GM12878 (cell line): ENCODE results near the gene MMP20. TPM values are rescaled to one million over a fixed set of nuclear protein-coding genes. Genes with fewer than 3 reads are reported as not detected.

Experiments
- ATAC-seq: fragments of 200-7000 bp; cut with Tn5 transposase; 3 replicates; pipeline ENCODE4 v1.9.1; 2020; ENCODE audit warnings: mild to moderate bottlenecking, moderate library complexity
- BruUV-seq: library from RNA; stranded (reverse); fragments of 400-500 nt; replicated peaks from 2 replicates; lab custom pipeline; 2021; lab: Mats Ljungman, UMichigan
- CTCF ChIA-PET: fragments of 300-600 bp; sonication (Branson Sonifier 250); formaldehyde crosslinking; extraction: SDS; loops from one replicate; lab custom pipeline; 2021; ENCODE audit warnings: inconsistent platforms; lab: Yijun Ruan, JAX
- POLR2A ChIA-PET: fragments of 350-600 bp; formaldehyde crosslinking; extraction: SDS; loops from one replicate; lab custom pipeline; 2021; ENCODE audit warnings: inconsistent platforms; lab: Charles Lee
- RAD21 ChIA-PET: fragments of 300-600 bp; sonication (Branson Sonifier 250); formaldehyde crosslinking; loops from one replicate; lab custom pipeline; 2023; ENCODE audit warnings: antibody characterized with exemption; ENCODE audit not compliant: unreplicated experiment; lab: Charles Lee
- SMC1A ChIA-PET: fragments of 300-600 bp; sonication (Branson Sonifier 250); formaldehyde crosslinking; loops from one replicate; lab custom pipeline; 2023; ENCODE audit not compliant: unreplicated experiment, uncharacterized antibody; lab: Charles Lee
- DNase-seq: peaks from one replicate; pipeline ENCODE4 v3.0.0-alpha.2; 2011; ENCODE audit warnings: low read depth, low spot score
- FAIRE-seq: peaks from 3 replicates; lab custom pipeline; 2011; peaks lifted over from hg19 to GRCh38; lab: Jason Lieb, UNC
- H2AFZ ChIP-seq: 2 replicates; pipeline ENCODE4 v1.6.0; 2011; ENCODE audit warnings: low read depth, low read length, control low read depth; ENCODE audit not compliant: control insufficient read depth
- H3K27ac ChIP-seq: 2 replicates; pipeline ENCODE4 v1.5.1; 2011; ENCODE audit warnings: control low read depth; ENCODE audit not compliant: control insufficient read depth, insufficient read depth
- H3K27me3 ChIP-seq, 2 experiments: replicated peaks in 1 of 2; 2 replicates each; pipeline versions ENCODE4 v1.6.0 to v1.6.1; 2011; ENCODE audit warnings: low read length in 1 of 2; ENCODE audit not compliant: control insufficient read depth in 2 of 2, insufficient read depth in 2 of 2
- H3K36me3 ChIP-seq, 2 experiments: 2 replicates each; pipeline ENCODE4 v1.5.1; 2011; ENCODE audit warnings: low read length in 1 of 2; ENCODE audit not compliant: control insufficient read depth in 2 of 2, insufficient read depth in 2 of 2
- H3K4me1 ChIP-seq: 2 replicates; pipeline ENCODE4 v1.6.1; 2011; ENCODE audit warnings: mild to moderate bottlenecking, low read length, moderate library complexity, mixed read lengths; ENCODE audit not compliant: control insufficient read depth, insufficient read depth
- H3K4me2 ChIP-seq: 2 replicates; pipeline ENCODE4 v1.6.0; 2011; ENCODE audit warnings: control low read depth; ENCODE audit not compliant: control insufficient read depth, insufficient read depth
- H3K4me3 ChIP-seq: fragments of 200-600 bp; sonication (generic); 2 replicates; pipeline ENCODE4 v1.5.1; 2016
- H3K79me2 ChIP-seq: 2 replicates; pipeline ENCODE4 v1.6.0; 2011; ENCODE audit warnings: low read length; ENCODE audit not compliant: control insufficient read depth, insufficient read depth
- H3K9ac ChIP-seq: 2 replicates; pipeline ENCODE4 v1.8.0; 2011; ENCODE audit warnings: low read length, control low read depth, mixed read lengths; ENCODE audit not compliant: control insufficient read depth, insufficient read depth
- H3K9me3 ChIP-seq: replicated peaks from 3 replicates; pipeline ENCODE4 v1.5.1; 2011; ENCODE audit warnings: mild to moderate bottlenecking, low read length; ENCODE audit not compliant: control insufficient read depth, insufficient read depth
- H4K20me1 ChIP-seq: 2 replicates; pipeline ENCODE4 v1.6.0; 2011; ENCODE audit not compliant: control insufficient read depth, insufficient read depth
- ATF2 ChIP-seq: IDR thresholded peaks from 2 replicates; pipeline ENCODE4 v1.6.1; 2012; ENCODE audit warnings: low read length, inconsistent platforms
- BRCA1 ChIP-seq: IDR thresholded peaks from 2 replicates; pipeline ENCODE4 v1.6.1; 2011; ENCODE audit warnings: low read depth, low read length, improper control_type of control experiment
- EP300 ChIP-seq, 2 experiments: fragments of 150-350 bp in 1 of 2; IDR thresholded peaks; 2 replicates each; pipeline ENCODE4 v1.6.1; 2011 to 2012; ENCODE audit warnings: low read depth in 2 of 2, low read length in 2 of 2, borderline replicate concordance in 1 of 2, improper control_type of control experiment in 1 of 2, inconsistent platforms in 1 of 2; ENCODE audit not compliant: control insufficient read depth in 1 of 2
- IKZF2 ChIP-seq, 2 experiments: fragments of 450-650 bp; IDR thresholded peaks; 2 replicates each; pipeline ENCODE4 v1.6.1; 2017; ENCODE audit warnings: mild to moderate bottlenecking in 2 of 2, moderate library complexity in 2 of 2
- JUND ChIP-seq: IDR thresholded peaks from 2 replicates; pipeline ENCODE4 v1.6.1; 2012; ENCODE audit warnings: low read depth, mild to moderate bottlenecking, low read length, improper control_type of control experiment, moderate library complexity
- MEF2B ChIP-seq: fragments of 450-650 bp; IDR thresholded peaks from 2 replicates; pipeline ENCODE4 v1.6.1; 2018; ENCODE audit warnings: mild to moderate bottlenecking, moderate library complexity; ENCODE audit not compliant: partially characterized antibody, poor library complexity, severe bottlenecking
- PKNOX1 ChIP-seq: fragments of 450-650 bp; IDR thresholded peaks from 2 replicates; pipeline ENCODE4 v1.6.1; 2016; ENCODE audit warnings: mild to moderate bottlenecking
- POLR2AphosphoS5 ChIP-seq: IDR thresholded peaks from 2 replicates; pipeline ENCODE4 v1.6.1; 2011; ENCODE audit warnings: mild to moderate bottlenecking, low read length, inconsistent platforms
- RAD21 ChIP-seq: IDR thresholded peaks from 2 replicates; pipeline ENCODE4 v1.6.1; 2011; ENCODE audit warnings: mild to moderate bottlenecking, low read depth, low read length, moderate library complexity; ENCODE audit not compliant: insufficient read depth
- TCF3 ChIP-seq: IDR thresholded peaks from 2 replicates; pipeline ENCODE4 v1.6.1; 2012; ENCODE audit warnings: low read depth, mild to moderate bottlenecking, low read length, borderline replicate concordance; ENCODE audit not compliant: insufficient read depth
- ZNF274 ChIP-seq: IDR thresholded peaks from one replicate; pipeline ENCODE4 v1.8.0; 2011; ENCODE audit not compliant: insufficient read length, insufficient read depth
- WGBS: methylation state at CpG from one replicate; pipeline ENCODE4 v1.1.6; 2016; ENCODE audit warnings: low lambda C conversion rate; ENCODE audit not compliant: insufficient replicate concordance, insufficient coverage; ENCODE audit errors: missing lambda C conversion rate; 5-methylcytosine and 5-hydroxymethylcytosine counted together
- in situ Hi-C: fragments of 300-500 bp; cut with MboI; formaldehyde crosslinking; loops from 9 replicates; pipeline ENCODE4 v1.14.3; 2018; ENCODE audit warnings: mixed read lengths
- intact Hi-C: fragments of 100-400 bp; cut with micrococcal nuclease; formaldehyde crosslinking; loops from one replicate; pipeline ENCODE4 v1.14.2; 2022; ENCODE audit not compliant: unreplicated experiment
- polyA plus RNA-seq, 11 experiments: library from polyadenylated mRNA; depleted of rRNA in 4 of 11; unstranded in 6 of 11; stranded (reverse) in 5 of 11; fragments of >200 nt; fragmentation: Nextera tagmentation in 4 of 11; fragmentation: Illumina TruSeq in 1 of 11; extraction: Ambion mirVana in 4 of 11; extraction: Trizol in 1 of 11; gene quantifications; 1 replicate in 1 of 11; 2 replicates in 10 of 11; pipeline versions ENCODE4 v1.2.1 to v1.2.3, GENCODE V29; 2011 to 2016; ENCODE audit warnings: inconsistent platforms in 2 of 11, missing spikeins in 2 of 11, low read depth in 1 of 11
- total RNA-seq, 4 experiments: library from RNA; depleted of rRNA in 3 of 4; stranded (reverse); fragments of >200 nt in 3 of 4; fragmentation: Illumina TruSeq in 1 of 4; extraction: Trizol in 1 of 4; gene quantifications; 2 replicates each; pipeline versions ENCODE4 v1.2.1 to v1.2.3, GENCODE V29; 2013 to 2021

The MMP20 gene
- total and polyA plus RNA-seq, 10 of the 15 experiments (the other 5 are each of a cell fraction or from before 2014, with no cell fraction given): 0.10 to 0.57 (median 0.19) TPM; not detected in 2

- no peak for ATAC-seq
- POLR2A ChIA-PET: no interaction called here
- H3K4me1 ChIP-seq: no peaks in the 10 kb centered on the region
- no peak overlapping the region for H2AFZ ChIP-seq
- no peak overlapping the region for H3K27ac ChIP-seq
- TF ChIP-seq IKZF2 (IDR thresholded peaks at IDR 0.05) (no peak), MEF2B (peak; percentile 56)
- TF ChIP-seq, all 136 proteins: peak for 1
- Histone ChIP-seq H4K20me1 (no peaks in the 10 kb centered on the region), H3K9me3 (no peaks in the 10 kb centered on the region; the same call in 2 of the 3 replicates), H3K79me2 (no peaks in the 10 kb centered on the region), H3K9ac (no peak overlapping the region), H3K4me2 (no peak overlapping the region), H3K4me3 (no peak overlapping the region), H3K27me3 (no peaks in the 10 kb centered on the region), H3K36me3 (no peaks in the 10 kb centered on the region)
- intact Hi-C loops: no loop called here
- ChIA-PET CTCF (interaction anchor here (0.9 to 5.4 kb wide), 9 partner anchors 8 to 245 kb away, joined by 3 to 41 read pairs (median 6); partner anchors contain the start of gene MMP7), RAD21 (interaction anchor here (0.8 to 2.6 kb wide), 9 partner anchors 15 to 171 kb away, joined by 3 to 9 read pairs (median 5); no protein-coding TSS in a partner anchor), SMC1A (interaction anchor here (0.7 to 6.7 kb wide), 9 partner anchors 8 to 73 kb away, joined by 3 to 47 read pairs (median 4); partner anchors contain the start of gene MMP7)
- no peak for FAIRE-seq
- no TSS peak for BruUV-seq
- in situ Hi-C loops: no loop called here
- 66% methylated on average over 4 of the region's 4 CpGs for WGBS
- no peak for DNase-seq
Measured at GRCh38 chr11:102538932-102539331, 86.2 kb downstream of the MMP20 start.

- Histone ChIP-seq H3K9me3 (no peaks in the 10 kb centered on the region), H3K36me3 (no peaks in the 10 kb centered on the region), H3K4me2 (no peak overlapping the region), H4K20me1 (no peaks in the 10 kb centered on the region), H3K4me3 (no peak overlapping the region), H3K27ac (no peak overlapping the region), H2AFZ (no peak overlapping the region), H3K9ac (no peak overlapping the region), H3K79me2 (no peaks in the 10 kb centered on the region), H3K4me1 (no peaks in the 10 kb centered on the region), H3K27me3 (no peaks in the 10 kb centered on the region)
- ChIA-PET POLR2A (no interaction called here), RAD21 (interaction anchor here (1.2 to 7.5 kb wide), 2 partner anchors 12 to 78 kb away, joined by 4 to 58 read pairs; no protein-coding TSS in a partner anchor), SMC1A (interaction anchor here (0.6 to 6.7 kb wide), 12 partner anchors 10 to 192 kb away, joined by 3 to 47 read pairs (median 3); no protein-coding TSS in a partner anchor), CTCF (interaction anchor here (0.7 to 3.3 kb wide), 8 partner anchors 9 to 192 kb away, joined by 3 to 23 read pairs (median 6); no protein-coding TSS in a partner anchor)
- DNase-seq (no peak), ATAC-seq (peak; percentile 76), FAIRE-seq (peak; percentile 38)
- no TSS peak for BruUV-seq
- intact Hi-C loops (no loop called here), in situ Hi-C loops (no loop called here)
- 52% methylated on average over 6 of the region's 6 CpGs for WGBS
- TF ChIP-seq EP300 (IDR thresholded peaks at IDR 0.05; ENCODE audit: borderline replicate concordance in 1 of 2, control insufficient read depth in 1 of 2, low read depth in 2 of 2, low read length in 2 of 2) (no peak), JUND (no peak), RAD21 (peak; percentile 47), TCF3 (no peak), POLR2AphosphoS5 (no peak), PKNOX1 (no peak), ATF2 (no peak), BRCA1 (no peak), ZNF274 (no peak), IKZF2 (IDR thresholded peaks at IDR 0.05) (0 out of 4 replicates have a peak, but pooled peaks of 1 of the 2 experiments have one; percentile 26)
Measured at GRCh38 chr11:102534261-102534872, 90.8 kb downstream of the MMP20 start.
